KOPT-K1 (cell line): Measurements from ENCODE around the gene PLIN3.
"Not testable (repeated sequence)": the region's sequence is repeated elsewhere in the genome, so short reads cannot be mapped to it uniquely, and the experiment has no call there.

Experiments used
- H3K27ac ChIP-seq: fragments of 200-600 bp; sonication (generic); 2 replicates; pipeline ENCODE4 v1.5.1; 2016; ENCODE audit warnings: antibody characterized with exemption, mild to moderate bottlenecking, low read depth, low read length; ENCODE audit not compliant: poor library complexity, severe bottlenecking
- H3K36me3 ChIP-seq: fragments of 200-600 bp; sonication (generic); 2 replicates; pipeline ENCODE4 v1.5.1; 2017; ENCODE audit warnings: antibody characterized with exemption, mild to moderate bottlenecking, low read length, moderate library complexity; ENCODE audit not compliant: insufficient read depth
- H3K9me3 ChIP-seq: fragments of 200-600 bp; sonication (generic); 2 replicates; pipeline ENCODE4 v1.5.1; 2017; ENCODE audit warnings: antibody characterized with exemption, low read length, mild to moderate bottlenecking; ENCODE audit not compliant: insufficient read depth, poor library complexity, severe bottlenecking

Gene PLIN3

GRCh38 chr19:4843647-4843965, 23.9 kb downstream of the PLIN3 start:
- Histone ChIP-seq H3K27ac (no peak overlapping the region), H3K36me3 (peaks cover 77% of the 10 kb centered on the region), H3K9me3 (no peaks in the 10 kb centered on the region)

GRCh38 chr19:4839192-4839591, 28.3 kb downstream of the PLIN3 start:
- Histone ChIP-seq H3K9me3 (no peaks in the 10 kb centered on the region), H3K27ac (no peak overlapping the region), H3K36me3 (peaks cover 48% of the 10 kb centered on the region)

GRCh38 chr19:4832776-4833175, 34.7 kb downstream of the PLIN3 start:
- H3K9me3 ChIP-seq = no peaks in the 10 kb centered on the region
- H3K27ac ChIP-seq = no peak overlapping the region
- H3K36me3 ChIP-seq = peaks cover 3% of the 10 kb centered on the region

- not testable (repeated sequence) for H3K9me3 ChIP-seq, H3K36me3 ChIP-seq
- peak overlapping the region; percentile 60 for H3K27ac ChIP-seq
Measured at GRCh38 chr19:4831979-4832340, 35.5 kb downstream of the PLIN3 start.

- Histone ChIP-seq H3K9me3 (no peaks in the 10 kb centered on the region), H3K27ac (peak within 1 kb of the TSS; percentile 60), H3K36me3 (no peaks in the 10 kb centered on the region)
Measured at GRCh38 chr19:4831304-4831978, 36.0 kb downstream of the PLIN3 start, which contains the start of gene TICAM1. Gene TICAM1, minus strand, starts transcription at chr19:4831712. Its CDS starts 13,335 bp downstream, at chr19:4818377.

GRCh38 chr19:4830768-4831265, 36.6 kb downstream of the PLIN3 start:
- Histone ChIP-seq H3K36me3 (no peaks in the 10 kb centered on the region), H3K9me3 (no peaks in the 10 kb centered on the region), H3K27ac (peak overlapping the region; percentile 60)

GRCh38 chr19:4830332-4830731, 37.1 kb downstream of the PLIN3 start:
- Histone ChIP-seq H3K9me3 (no peaks in the 10 kb centered on the region), H3K27ac (no peak overlapping the region), H3K36me3 (no peaks in the 10 kb centered on the region)

- Histone ChIP-seq H3K9me3 (no peaks in the 10 kb centered on the region), H3K36me3 (no peaks in the 10 kb centered on the region), H3K27ac (no peak overlapping the region)
Measured at GRCh38 chr19:4829001-4829712, 38.3 kb downstream of the PLIN3 start.

GRCh38 chr19:4823577-4823976, 43.9 kb downstream of the PLIN3 start:
- H3K27ac ChIP-seq = no peak overlapping the region
- H3K36me3 ChIP-seq = peaks cover 5% of the 10 kb centered on the region; the same call in 1 of the 2 replicates
- no peaks in the 10 kb centered on the region for H3K9me3 ChIP-seq

GRCh38 chr19:4822354-4822753, 45.1 kb downstream of the PLIN3 start:
- not testable (repeated sequence) for H3K27ac ChIP-seq
- H3K36me3 ChIP-seq = peaks cover 14% of the 10 kb centered on the region; the same call in 1 of the 2 replicates

GRCh38 chr19:4821265-4821664, 46.2 kb downstream of the PLIN3 start:
- Histone ChIP-seq H3K36me3 (peaks cover 21% of the 10 kb centered on the region; the same call in 1 of the 2 replicates), H3K27ac (no peak overlapping the region), H3K9me3 (no peaks in the 10 kb centered on the region)

More at GRCh38 chr19:4822354-4822753, 45.1 kb downstream of the PLIN3 start:
- H3K9me3 ChIP-seq = not testable (repeated sequence)

GRCh38 chr19:4817467-4818277, 49.8 kb downstream of the PLIN3 start:
- H3K27ac ChIP-seq = no peak overlapping the region
- H3K9me3 ChIP-seq = no peaks in the 10 kb centered on the region

GRCh38 chr19:4816950-4817278, 50.6 kb downstream of the PLIN3 start:
- no peaks in the 10 kb centered on the region for H3K9me3 ChIP-seq
- H3K36me3 ChIP-seq = peaks cover 24% of the 10 kb centered on the region; the same call in 1 of the 2 replicates
- H3K27ac ChIP-seq = no peak overlapping the region

More at GRCh38 chr19:4817467-4818277, 49.8 kb downstream of the PLIN3 start:
- H3K36me3 ChIP-seq = peaks cover 24% of the 10 kb centered on the region; the same call in 1 of the 2 replicates

GRCh38 chr19:4816202-4816949, 51.1 kb downstream of the PLIN3 start:
- H3K27ac ChIP-seq = peak overlapping the region; percentile 5

More at GRCh38 chr19:4816202-4816949, 51.1 kb downstream of the PLIN3 start:
- no peaks in the 10 kb centered on the region for H3K9me3 ChIP-seq
- peaks cover 24% of the 10 kb centered on the region; the same call in 1 of the 2 replicates for H3K36me3 ChIP-seq
